ENCODE measurements around the gene RIMS3.
A peak's percentile ranks its signal among the peaks of the same experiment; 100 is the strongest.

RIMS3 gene

GRCh38 chr1:40652468-40652867 is 13.0 kb downstream of the RIMS3 start:
- intact Hi-C loops (cut with DNase I; ENCODE audit: low total_unique reads), result no loop called here
- Histone ChIP-seq H3K9me3 (no peaks in the 10 kb centered on the region), H3K27me3 (peaks cover 0 to 11% of the 10 kb centered on the region in 2 donors), H3K36me3 (no peaks in the 10 kb centered on the region), H3K4me1 (peaks cover 0 to 13% (median 3%) of the 10 kb centered on the region in 4 donors), H3K27ac (no peak overlapping the region), H3K4me3 (no peak overlapping the region)
- TF ChIP-seq CTCF (IDR thresholded peaks at IDR 0.05), result no peak
- no peak for DNase-seq

GRCh38 chr1:40651138-40651857 is 14.2 kb downstream of the RIMS3 start:
- TF ChIP-seq CTCF (IDR thresholded peaks at IDR 0.05), result no peak
- Histone ChIP-seq H3K27me3 (peaks cover 0 to 11% of the 10 kb centered on the region in 2 donors), H3K4me3 (no peak overlapping the region), H3K9me3 (no peaks in the 10 kb centered on the region), H3K36me3 (no peaks in the 10 kb centered on the region), H3K27ac (no peak overlapping the region), H3K4me1 (peaks cover 0 to 13% (median 3%) of the 10 kb centered on the region in 4 donors)
- DNase-seq, result no peak
- intact Hi-C loops (cut with DNase I; ENCODE audit: low total_unique reads), result no loop called here

- no peaks in the 10 kb centered on the region for H3K9me3 ChIP-seq
- H3K27me3 ChIP-seq, result peaks cover 0 to 11% of the 10 kb centered on the region in 2 donors
- DNase-seq, result no peak
- TF ChIP-seq CTCF (IDR thresholded peaks at IDR 0.05), result peak in 1 of 2 experiments; percentile 7
- peaks cover 0 to under 1% (median 0%) of the 10 kb centered on the region in 3 donors for H3K36me3 ChIP-seq
- no peak overlapping the region for H3K4me3 ChIP-seq
- no peak overlapping the region for H3K27ac ChIP-seq
- H3K4me1 ChIP-seq, result peaks cover 0 to 13% (median 3%) of the 10 kb centered on the region in 4 donors
- intact Hi-C loops (cut with DNase I; ENCODE audit: low total_unique reads), result no loop called here
These were observed 15.4 kb downstream of the RIMS3 start for GRCh38 chr1:40650075-40650474.

GRCh38 chr1:40649592-40649930 is 15.9 kb downstream of the RIMS3 start:
- no peak overlapping the region for H3K4me3 ChIP-seq
- peaks cover 0 to 13% (median 3%) of the 10 kb centered on the region in 4 donors for H3K4me1 ChIP-seq
- H3K27me3 ChIP-seq, result peaks cover 0 to 6% of the 10 kb centered on the region in 2 donors
- TF ChIP-seq CTCF (IDR thresholded peaks at IDR 0.05), result no peak
- intact Hi-C loops (cut with DNase I; ENCODE audit: low total_unique reads), result no loop called here
- DNase-seq, result no peak
- no peaks in the 10 kb centered on the region for H3K9me3 ChIP-seq
- peaks cover 0 to 6% (median 4%) of the 10 kb centered on the region in 3 donors for H3K36me3 ChIP-seq
- no peak overlapping the region for H3K27ac ChIP-seq

- no peak overlapping the region for H3K27ac ChIP-seq
- intact Hi-C loops (cut with DNase I; ENCODE audit: low total_unique reads), result no loop called here
- peaks cover 0 to 1% of the 10 kb centered on the region in 2 donors for H3K27me3 ChIP-seq
- H3K4me3 ChIP-seq, result no peak overlapping the region
- no peak for TF ChIP-seq CTCF (IDR thresholded peaks at IDR 0.05)
- H3K36me3 ChIP-seq, result peaks cover 0 to 6% (median 6%) of the 10 kb centered on the region in 3 donors
- DNase-seq, result no peak
- H3K9me3 ChIP-seq, result no peaks in the 10 kb centered on the region
- H3K4me1 ChIP-seq, result peaks cover 0 to 9% (median 2%) of the 10 kb centered on the region in 4 donors
These were observed 16.4 kb downstream of the RIMS3 start for GRCh38 chr1:40648928-40649591.

Data from tibial artery (tissue), 4 donors.